ENCODE measurements around the gene ASZ1.
"Not testable (repeated sequence)": the region's sequence is repeated elsewhere in the genome, so short reads cannot be mapped to it uniquely, and the experiment has no call there.

The ASZ1 gene, protein sequence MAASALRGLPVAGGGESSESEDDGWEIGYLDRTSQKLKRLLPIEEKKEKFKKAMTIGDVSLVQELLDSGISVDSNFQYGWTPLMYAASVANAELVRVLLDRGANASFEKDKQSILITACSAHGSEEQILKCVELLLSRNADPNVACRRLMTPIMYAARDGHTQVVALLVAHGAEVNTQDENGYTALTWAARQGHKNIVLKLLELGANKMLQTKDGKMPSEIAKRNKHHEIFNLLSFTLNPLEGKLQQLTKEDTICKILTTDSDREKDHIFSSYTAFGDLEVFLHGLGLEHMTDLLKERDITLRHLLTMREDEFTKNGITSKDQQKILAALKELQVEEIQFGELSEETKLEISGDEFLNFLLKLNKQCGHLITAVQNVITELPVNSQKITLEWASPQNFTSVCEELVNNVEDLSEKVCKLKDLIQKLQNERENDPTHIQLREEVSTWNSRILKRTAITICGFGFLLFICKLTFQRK

DNA sequence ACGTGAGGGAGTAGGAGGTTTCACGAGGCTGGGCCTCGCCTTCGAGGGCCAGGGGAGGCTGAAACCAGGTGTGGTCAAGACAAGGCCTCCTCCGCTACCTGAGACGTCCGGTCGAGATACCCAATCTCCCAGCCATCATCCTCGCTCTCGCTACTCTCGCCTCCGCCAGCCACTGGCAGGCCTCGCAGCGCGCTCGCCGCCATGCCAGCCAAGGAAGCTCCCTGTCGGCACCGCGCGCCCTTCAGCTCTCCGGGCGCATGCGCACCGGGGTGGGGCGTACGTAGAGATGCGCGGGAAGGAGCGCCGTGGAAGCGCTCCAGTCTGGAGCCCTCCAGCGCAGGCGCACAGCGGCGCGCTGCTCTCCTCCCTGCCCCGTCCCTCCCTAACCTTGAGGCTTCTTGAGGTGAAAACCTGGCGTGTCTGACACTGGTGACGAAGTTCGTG lies at the start of gene ASZ1:
TSS of gene ASZ1 (minus strand) at position 236 of the 444 bp plus-strand sequence. CDS start at position 203, 33 bp downstream.
- no peak for DNase-seq (ENCODE audit: low spot score)

DNA sequence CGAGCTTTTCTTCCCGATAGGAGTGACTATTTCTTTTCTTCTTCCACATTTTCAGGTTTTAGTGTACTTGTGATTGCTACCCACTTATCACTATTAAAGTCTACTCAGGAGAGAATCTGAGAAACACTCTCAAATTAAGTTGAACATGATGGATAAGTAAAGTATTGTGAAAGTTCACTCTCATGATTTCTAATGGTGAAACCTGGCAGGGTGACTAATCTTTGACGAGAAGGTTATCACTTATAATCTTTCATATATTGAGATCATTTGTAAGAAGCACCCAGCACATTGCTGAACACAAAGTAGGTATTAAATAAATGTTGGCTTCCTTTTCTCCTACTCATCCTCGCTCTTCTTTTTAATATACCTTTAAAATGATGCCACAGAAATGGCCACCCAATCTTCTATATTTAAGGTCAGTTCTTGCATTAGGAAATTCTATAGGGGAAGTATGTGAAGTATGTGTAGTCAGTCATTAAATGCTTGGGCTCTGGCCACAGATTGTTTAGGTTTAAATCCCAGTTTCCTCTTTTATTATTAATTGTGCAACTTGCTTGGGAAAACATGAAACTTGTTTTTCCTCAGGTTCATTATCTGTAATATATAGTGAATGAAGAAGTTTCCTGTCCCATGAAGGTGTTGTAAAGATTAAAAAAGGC lies 49.4 kb upstream of the ASZ1 start:
- no peak for DNase-seq (ENCODE audit: low spot score)

DNA sequence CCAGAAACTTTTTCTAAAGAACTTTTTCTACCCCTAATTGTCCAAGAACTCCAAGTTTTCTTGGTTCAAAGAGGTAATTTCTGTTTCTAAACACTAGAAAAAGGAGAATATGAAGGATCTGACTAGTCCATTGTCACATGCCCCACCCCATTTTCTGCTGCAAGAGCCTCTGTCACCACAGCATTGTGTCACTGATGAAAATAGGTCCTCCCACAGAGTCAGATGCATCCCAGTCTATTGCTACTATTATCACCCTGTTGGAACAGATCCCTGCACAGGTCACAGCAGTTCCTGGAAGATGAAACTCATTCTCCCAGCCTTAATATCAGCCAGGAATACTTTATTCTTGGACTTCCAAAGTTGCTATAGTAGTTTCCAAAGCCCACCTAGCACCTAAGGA lies 45.0 kb upstream of the ASZ1 start:
- DNase-seq (ENCODE audit: low spot score): no peak

DNA sequence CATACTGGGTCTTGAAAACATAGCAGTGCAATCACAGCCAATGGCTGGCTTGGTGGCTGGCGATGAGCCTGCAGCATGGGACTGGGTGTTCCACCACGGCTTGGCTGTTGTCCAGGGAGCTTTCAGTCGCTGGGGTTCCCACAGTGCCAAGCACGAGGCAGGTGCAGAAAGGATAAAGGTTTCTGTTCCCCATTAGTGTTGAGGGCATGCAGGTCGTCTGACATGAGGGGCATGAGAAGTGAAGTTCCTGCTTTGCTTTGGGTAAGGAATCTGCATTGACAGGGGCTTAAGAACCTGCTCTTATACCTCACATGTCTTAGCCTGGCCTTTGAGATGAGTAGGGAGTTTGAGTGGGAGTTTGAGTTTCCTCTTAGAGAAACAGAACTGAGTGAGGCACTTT lies 43.5 kb upstream of the ASZ1 start:
- DNase-seq (ENCODE audit: low spot score): no peak

DNA sequence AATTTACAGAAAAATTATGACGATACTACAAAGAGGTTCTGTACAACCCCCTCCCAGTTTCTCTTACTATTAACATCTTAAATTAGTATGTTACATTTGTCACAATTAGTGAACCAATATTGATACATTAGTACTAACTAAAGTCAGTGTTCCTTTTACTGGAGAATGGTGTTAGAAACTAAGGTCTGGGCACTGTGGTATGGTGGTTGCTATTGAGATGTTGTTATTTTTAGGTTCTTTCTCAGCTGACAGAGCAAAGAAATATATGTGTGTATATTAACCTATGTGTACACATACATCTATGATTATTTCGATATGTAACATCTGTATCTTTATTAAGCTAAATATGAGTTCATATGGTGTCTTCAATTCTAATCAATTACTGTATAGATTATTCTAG lies 40.9 kb upstream of the ASZ1 start:
- DNase-seq (ENCODE audit: low spot score): no peak

DNA sequence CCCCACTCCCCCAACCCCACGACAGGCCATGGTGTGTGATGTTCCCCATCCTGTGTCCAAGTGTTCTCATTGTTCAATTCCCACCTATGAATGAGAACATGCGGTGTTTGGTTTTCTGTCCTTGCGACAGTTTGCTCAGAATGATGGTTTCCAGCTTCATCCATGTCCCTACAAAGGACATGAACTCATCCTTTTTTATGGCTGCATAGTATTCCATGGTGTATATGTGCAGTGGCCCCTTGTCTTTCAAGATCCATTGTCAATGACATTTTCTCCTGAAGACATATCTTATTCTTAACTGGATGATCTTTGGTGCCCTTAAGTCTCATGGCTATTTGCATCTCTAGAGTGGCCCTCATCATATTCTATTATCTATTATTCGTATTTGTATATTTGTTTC lies 33.5 kb upstream of the ASZ1 start:
- DNase-seq (ENCODE audit: low spot score): not testable (repeated sequence)

DNA sequence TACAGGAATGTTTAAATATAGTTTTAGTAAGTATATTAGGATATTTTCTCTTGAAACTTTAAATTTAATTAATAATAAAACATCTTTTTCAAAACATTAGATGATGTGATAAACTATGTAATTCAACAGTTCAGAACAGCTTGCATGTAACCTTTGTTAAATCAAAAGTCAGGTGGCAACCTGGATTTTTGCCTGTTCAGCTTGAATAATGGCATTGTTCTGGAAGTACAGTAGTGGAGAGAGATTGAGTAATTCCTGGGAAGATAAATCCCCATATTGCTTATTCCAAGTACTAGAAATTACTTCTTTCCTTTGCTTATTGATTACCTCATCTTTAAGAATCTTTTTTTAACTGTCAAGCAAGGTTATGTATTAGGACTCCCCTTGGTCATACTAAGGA lies 32.4 kb upstream of the ASZ1 start:
- no peak for DNase-seq (ENCODE audit: low spot score)

DNA sequence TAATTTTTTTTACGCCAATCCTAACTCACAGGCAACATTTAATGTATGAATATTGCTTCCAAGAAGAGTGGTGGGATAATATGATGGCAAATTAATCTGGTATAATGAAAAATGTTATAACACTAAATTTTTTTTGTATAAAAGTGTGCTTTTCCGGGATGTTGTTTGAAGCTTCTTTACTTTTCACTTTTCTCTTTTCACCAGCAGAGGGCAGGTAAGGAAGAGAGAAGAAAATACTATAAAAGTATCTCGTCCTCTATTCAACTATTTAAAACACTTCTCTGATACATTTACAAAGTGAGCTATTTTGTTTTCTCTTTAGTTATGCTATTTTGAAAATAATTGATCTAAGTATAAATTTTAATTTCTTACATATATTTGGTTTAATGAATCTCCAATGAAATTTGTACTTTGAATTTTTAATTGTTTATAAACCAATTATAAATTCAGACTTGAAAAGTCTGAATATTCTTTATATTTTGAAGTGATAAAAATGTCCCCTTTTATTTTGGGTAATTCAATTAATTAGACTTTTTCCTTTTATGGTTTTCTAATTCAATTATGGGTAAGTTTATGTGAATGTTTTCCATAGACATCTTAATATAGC lies 31.8 kb upstream of the ASZ1 start:
- DNase-seq (ENCODE audit: low spot score): no peak

DNA sequence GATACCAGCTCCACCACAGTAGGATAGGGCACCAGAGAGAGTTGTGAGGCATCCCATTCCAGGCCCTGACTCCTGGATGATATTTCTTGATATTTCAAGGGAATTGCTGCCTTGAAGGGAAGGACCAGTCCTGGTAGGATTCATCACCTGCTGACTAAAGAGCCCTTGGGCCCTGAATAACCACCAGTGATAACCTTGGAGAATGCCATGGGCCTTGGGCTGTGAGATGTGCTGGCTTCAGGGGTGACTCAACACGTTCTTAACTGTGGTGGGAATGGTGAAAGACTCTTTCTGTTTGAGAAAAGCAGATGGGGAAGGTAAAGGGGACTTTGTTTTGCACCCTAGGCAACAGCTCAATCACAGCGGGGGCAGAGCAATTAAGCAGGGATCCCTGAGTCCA lies 21.4 kb upstream of the ASZ1 start:
- no peak for DNase-seq (ENCODE audit: low spot score)

DNA sequence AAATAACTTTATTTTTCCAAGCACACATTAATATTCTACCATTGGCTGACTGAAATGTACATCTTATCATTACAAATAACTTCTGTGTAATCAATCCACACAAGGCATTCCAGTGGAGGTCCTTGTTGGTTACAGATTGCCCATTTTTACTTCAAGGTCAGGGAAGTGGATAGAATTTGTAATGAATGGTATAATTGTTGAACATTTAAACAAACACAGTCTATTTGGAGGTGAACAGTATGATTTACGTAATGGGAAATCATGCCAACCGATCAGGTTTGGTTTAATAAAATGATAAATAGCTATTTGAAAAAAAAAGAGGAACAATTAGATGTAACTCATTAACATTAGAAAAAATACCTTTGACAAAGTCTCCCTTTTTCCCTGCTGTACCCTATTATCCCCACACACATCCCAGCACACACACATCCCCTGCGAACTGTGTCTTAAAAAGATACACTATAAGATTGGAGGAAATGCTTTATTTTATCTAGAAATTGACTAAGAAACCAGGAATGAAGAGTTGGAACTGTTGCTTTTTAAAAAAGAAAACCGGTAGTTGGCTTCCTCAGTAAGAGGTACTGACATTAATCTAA lies 19.0 kb upstream of the ASZ1 start:
- no peak for DNase-seq (ENCODE audit: low spot score)

DNA sequence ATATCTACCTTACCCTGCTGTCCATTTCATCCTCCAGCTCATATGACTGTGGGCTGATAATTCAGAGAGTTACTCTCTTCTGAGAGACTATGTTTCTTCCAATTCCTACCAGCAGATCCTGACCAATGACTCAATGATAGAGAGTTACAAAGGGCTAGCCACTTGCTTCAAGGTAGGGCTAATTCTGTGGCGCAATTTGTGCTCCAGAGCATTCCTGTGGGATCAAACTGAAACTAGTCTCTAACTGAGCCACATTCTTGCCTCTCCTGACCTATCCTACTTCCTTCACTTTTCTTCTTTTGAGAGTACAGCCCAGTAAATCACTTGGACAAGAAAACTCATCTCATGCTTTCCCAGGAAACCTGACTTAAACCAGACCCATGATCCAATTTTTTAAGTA lies 17.9 kb upstream of the ASZ1 start:
- no peak for DNase-seq (ENCODE audit: low spot score)

DNA sequence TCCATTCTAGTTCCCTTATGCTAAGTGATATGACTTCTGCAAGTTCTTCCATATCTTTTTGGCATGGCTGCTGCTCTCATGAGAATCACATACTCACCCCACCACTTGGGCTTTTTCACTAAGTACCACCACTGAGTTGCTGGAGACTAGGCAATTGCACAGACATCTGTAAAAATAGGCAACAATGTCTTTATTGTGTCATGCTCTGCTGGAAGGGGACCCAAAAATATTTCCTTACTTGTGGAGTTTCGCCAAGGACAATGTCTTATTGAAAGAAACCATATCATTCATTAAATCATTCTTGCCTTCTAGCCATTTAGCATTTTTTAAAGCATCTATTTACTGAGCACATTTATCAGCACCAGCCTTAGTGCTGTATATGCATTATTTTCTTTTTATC lies 17.4 kb upstream of the ASZ1 start:
- no peak for DNase-seq (ENCODE audit: low spot score)

DNA sequence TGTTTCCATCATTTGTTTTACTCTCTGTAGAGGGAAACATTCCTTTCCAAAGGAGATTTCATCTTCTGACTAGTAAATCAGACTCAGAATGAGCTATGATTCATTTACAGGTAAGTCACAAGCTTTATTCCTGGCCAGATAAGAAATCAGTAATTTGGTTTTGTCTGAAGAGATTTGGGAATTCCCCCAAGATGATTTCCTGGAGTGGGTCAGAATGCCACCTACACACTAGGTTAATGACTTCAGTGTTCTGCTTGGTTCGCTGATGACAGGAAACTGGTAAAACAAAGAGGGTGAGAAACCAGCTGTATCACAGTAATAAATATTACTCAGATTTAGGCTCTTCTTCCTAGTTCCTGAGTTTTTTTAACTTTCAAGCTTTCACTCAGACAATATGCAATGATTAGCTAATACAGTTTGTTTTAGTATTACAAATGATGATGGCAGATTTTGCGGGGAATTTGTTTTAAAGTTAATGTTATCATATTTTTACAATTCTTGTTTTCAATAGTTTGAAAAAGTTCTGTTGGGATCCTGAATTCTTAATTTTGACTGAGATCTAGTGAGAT lies 8.3 kb upstream of the ASZ1 start:
- no peak for DNase-seq (ENCODE audit: low spot score)

DNA sequence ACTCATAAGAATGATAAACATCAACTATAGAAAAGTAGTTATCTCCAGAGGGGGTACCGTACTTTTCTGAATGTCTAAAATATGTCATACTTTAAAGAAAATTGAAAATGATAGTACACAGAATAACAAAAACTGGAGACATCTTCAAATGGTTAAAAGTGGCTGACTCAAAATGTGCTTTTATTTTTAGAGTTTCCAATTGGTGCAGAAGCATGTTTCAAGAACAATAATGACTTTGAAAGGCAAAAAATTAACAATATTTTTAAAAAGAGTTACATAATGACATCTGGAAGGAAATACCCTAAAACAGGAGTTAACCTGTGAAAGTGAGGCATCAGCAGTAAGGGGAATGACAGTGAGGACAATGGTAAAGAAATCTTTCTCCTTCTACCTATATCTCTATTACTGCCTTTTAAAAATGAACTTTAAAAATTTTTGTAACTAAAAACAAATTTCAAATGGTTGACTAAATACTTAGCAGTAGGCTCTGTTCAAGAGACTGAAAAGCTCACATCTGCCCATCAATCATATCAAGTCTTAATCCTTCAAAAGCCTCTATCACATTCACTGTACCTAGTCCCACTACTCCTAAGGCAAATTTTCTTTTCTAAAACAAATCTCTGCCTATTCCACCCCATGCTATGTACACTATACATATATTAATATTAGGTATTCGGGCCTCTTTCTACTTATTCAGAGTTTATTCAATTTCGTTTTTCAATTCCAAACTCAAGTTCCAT lies 3.0 kb downstream of the ASZ1 start:
- no peak for DNase-seq (ENCODE audit: low spot score)

DNA sequence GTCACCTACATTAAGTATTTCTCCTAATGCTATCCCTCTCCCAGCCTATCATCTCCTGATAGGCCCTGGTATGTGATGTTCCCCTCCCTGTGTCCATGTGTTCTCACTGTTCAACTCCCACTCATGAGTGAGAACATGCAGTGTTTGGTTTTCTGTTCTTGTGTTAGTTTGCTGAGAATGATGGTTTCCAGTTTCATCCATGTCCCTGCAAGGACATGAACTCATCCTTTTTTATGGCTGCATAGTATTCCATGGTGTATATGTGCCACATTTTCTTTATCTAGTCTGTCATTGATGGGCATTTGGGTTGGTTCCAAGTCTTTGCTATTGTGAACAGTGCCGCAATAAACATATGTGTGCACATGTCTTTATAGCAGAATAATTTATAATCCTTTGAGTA lies 12.7 kb downstream of the ASZ1 start:
- DNase-seq (ENCODE audit: low spot score): not testable (repeated sequence)

DNA sequence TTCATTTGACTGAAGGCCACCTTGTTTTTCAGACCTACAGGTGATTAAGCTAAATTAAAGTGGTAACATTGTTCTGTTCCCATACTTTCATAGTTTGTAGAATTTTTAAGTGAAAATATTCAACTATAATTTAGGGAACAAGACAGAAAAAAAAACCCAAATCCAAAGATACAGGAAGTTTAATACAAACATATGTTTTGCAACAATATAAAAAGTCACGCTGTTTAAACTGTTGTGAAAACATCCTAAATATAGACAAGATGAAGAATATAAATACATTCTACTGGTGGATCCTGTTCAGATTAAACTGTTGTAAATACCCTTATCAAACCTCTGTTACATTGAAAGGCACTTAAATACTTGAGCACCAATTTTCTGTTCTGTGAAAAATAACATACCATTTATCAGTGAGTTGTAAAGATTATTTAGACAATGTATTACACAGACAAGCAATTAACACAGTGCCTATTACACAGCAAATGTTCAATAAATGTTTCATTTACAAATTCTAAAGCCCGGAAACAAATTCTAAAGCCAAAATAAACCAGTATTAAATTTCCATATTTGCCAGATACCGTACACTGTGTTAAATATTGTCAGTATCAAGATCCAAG lies 14.2 kb downstream of the ASZ1 start:
- DNase-seq (ENCODE audit: low spot score): no peak

DNA sequence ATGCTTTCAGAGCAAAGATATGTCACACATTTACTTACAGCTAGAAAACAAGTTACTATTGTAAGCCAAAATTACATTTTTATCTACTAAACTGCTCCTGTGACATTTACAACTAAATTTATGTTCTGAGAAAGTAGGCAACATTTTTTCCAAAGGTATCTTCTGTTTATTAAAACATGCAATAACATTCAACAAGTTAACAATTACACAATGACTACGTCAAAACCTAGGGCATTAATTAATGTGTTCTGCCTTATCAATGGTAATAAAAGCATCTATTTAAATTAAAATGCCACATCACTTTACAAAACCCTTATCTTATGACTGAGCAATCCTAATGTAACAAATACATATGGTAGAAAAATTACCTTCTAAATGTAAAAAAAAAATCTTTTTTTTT lies 14.9 kb downstream of the ASZ1 start:
- DNase-seq (ENCODE audit: low spot score): no peak

DNA sequence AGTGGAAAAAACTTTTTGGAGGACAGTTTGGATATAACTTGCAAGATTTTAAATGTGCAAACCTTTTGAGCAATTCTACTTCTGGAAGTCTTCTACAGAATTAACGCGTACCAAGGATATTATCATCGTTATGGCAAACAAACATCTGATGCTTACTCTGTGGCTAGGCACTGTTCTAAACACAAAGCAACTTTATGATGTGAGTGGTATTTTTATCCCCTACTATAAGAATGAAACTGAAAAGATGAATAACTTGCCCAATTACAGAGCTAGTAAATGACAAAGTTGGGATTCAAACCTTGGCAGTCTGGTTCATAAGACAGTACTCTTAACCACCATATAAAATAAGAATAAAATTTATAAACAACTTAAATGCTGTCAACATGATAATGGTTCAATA lies 15.8 kb downstream of the ASZ1 start:
- no peak for DNase-seq (ENCODE audit: low spot score)

DNA sequence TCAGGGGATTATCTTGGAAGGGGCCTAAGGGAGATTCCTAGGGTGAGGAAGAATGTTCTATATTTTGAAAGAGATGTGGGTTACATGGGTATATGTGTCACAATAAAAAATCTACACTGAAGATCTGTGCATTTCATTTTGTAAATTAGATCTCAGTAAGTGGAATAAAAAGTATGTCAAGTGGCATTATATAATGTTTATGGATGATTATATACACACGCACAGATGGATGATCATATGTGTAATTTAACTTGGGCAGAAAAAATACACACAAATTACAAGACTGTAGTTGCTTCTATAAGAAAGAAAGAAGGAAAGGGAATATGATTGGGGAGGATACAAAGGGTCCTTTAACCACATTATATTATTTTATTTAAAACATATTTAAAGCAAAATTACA lies 18.5 kb downstream of the ASZ1 start:
- DNase-seq (ENCODE audit: low spot score): no peak

DNA sequence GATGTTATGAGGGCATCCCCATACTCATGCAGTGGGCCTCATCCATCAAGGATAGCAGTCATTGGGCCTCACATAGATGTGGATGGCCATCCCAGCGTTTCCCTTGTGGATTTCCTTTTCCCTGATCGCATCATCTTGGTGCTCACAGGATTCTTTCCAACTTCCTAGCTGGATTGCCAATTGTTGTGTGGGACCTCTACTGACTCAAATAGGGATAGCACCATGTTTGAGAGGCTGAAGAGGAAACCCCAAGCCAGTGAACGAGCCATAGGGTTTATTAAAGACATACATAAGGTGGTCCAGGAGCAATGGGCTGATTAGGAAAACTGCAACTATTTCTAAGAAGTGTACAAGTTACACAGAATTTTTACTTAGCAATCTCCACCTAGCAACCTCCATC lies 21.8 kb downstream of the ASZ1 start:
- no peak for DNase-seq (ENCODE audit: low spot score)

DNA sequence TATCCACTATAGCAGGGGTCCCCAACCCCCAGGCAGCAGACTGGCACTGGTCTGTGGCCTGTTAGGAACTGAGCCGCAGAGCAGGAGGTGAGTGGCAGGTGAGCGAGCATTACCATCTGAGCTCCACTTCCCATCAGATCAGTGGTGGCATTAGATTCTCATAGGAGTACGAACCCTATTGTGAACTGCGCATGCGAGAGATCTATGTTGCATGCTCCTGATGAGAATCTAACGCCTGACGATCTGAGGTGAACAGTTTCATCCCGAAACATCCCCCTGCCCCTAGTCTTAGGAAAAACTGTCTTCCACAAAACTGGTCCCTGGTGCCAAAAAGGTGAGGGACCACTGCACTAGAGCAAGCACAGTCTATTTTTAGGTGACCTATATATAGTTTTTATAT lies 23.6 kb downstream of the ASZ1 start:
- DNase-seq (ENCODE audit: low spot score): no peak
